ENCODE data around the gene GRAP2.

Gene GRAP2

DNA sequence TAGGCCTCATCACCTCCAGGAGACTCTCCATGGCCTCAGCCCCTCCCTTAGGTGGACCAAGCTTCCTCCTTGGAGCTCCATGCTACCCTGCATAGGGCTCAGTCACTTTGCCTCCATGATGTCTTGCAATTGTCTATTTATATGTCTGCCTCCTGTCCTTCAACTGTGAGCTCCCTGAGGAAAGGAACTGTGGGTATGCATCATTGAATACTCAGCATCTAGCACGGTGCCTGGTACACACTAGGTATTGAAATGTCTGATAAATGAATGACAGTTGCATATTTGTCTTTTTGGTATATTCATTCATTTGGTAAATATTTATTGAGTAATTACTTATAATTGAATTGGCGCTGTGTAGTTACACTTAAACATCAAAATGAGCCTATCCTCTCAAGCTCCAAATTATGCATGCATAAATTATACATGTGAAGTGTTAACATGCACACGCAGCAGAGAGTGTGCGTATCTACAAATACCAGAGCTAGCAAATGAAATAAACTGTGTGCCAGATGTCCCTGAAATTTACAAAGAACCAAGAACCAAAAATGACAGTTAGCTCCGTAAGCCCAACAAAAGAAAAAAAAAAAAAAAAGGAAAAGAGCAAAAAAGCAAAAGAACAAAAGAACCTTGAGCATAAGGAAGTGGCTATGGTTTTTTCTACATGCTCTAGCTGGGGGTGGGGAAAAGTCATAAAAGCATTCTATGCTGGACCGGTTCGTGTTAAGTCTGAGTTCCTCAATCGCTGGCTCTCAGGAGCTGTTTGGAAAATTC is 25.2 kb downstream of the GRAP2 start:
- DNase-seq = no peak

DNA sequence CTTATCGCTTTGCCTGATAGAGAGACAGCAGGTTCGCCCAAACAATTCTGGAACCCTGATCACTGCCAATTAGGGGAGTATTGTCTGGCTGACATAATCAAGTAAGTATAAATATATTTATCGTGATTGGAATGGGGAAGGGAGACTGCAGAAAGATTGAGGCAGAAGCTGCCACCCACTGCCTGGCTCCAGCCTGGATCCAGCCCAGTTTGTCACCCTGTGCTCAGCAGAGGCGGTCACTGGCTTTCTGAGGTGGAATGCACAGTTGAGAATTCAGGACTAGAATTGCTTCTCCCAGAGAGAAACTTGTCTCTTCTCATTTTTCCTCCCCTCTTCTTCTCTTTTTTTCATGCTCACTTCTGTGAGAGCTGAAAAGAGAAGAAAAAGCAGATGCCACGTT is 25.9 kb downstream of the GRAP2 start:
- no peak for DNase-seq

DNA sequence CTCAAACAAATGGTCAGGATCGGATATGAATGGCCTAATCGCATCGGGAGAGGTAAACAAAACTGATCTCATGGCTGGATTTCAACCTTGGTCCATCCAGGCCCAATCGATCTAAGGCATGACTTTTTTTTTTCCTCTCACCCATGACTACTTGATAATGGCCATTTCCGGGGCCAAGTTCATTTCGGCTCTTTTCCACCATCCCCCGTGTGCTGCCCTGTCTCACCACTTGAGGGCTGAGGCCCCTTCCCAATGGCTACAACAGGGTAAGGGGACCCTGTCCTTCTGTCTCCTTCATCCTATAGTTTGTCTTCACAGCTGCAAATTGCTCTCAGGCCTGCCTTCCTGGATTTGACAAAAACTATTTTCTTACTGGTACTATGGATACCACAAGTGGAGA is 26.7 kb downstream of the GRAP2 start:
- peak; percentile 21 for DNase-seq

DNA sequence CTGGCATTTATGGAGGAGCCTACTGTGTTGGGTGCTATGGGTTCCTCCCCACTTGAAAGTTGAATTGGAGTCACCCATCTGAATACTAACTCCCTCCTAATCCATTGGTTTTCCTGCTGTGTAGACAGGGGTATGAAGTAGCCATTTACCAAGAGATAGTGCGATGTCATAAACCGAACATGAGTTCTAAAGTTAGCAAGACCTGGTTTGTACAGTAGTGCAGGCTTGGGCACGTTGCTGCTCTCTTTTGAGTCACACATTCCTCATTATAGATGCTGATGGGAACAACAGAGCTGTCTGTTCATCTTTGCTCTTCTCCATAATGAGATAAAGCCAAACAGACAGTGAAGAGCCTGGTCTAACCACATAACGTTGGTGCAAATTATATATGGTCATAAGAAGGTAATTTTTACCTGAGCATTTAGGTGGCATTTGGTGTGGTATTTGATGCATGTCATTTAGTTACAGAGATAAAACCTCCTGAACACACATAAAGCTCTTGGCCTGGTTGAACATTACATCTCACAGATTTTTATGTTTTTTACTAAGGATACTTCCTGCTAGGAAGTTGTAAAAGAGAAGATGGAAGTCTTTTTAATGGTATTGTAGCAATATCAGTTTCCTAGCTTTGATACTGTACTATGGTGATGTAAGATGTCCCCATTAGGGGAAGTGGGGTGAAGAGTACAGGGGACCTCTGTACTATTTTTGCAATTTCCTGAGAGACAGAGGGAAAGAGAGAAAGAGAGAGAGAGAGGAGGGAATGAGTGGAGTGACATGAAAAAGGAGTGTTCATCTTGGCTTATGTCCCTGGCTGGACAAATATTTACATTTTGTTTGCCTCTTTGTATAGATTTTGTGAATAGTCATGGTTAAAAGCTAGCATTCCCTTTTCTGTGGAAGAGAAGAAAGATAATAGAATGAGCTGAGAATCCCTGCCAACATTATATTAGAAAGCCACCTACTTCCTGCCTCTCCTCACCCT is 27.9 kb downstream of the GRAP2 start:
- no peak for DNase-seq

DNA sequence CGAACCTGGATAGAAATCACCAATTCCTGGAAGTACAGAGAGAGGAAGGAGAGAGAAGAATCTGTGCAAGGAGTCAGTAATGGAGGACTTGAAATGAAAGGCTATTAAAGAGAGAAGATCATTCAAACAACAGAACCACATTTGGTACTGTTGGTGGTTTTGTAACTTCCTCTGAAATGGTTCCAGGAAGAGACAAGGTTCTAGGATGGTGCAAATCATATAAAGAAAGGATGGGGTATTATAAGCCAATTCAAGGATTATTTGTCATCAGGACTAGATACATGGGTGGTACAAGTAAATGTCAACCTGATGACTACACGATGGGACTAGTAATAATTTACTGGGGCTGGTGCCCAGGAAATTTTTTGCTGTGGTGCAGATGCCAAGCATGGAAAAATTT is 30.4 kb downstream of the GRAP2 start:
- DNase-seq = no peak

DNA sequence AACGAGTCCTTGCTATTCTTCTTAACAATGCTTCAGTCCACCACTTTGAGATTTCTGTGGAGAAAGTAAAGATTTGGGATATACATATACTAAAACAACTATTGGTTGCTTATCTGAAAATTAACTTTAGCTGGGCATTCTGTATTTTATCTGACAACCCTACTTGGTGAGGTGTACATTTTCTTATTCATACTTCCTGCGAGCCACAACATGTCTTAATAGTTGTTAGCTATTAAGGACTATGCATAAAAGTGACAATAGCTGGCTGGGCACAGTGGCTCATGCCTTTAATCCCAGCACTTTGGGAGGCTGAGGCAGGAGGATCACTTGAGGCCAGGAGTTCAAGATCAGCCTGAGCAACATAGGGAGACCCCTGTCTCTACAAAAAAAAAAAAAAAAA is 31.3 kb downstream of the GRAP2 start:
- no peak for DNase-seq

DNA sequence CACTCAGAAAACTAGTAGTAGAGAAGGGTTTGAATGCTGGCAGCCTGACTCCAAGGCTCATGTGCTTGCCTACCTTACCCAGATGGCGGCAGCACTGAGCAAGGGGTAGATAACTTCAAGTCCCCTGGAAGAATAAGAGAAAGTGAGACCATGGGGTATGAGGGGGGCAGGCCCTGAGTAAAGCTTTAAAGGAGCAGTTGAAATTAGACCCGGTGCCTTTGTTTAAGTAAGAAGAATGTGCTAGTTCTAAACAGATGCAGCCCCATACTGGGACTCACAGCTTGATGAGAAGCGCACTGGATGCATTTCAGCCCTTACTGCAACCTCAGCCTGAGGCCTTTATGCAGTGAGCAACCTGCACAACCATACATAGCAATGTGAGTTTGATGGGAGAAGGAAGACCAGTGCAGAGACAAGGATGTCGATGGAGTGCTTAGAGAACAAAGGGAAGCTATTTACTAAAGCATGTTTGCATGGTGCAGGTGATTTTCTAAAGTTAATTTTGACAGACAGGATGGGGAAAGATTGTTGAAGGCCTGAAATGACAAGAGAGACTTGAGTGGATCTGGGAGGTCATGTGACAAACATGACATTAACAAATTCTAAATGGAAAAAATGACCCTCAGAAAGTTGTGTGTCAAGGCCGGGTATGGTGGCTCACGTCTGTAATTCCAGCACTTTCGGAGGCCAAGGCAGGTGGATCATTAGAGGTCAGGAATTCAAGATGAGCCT is 32.2 kb downstream of the GRAP2 start:
- peak; percentile 74 for DNase-seq

DNA sequence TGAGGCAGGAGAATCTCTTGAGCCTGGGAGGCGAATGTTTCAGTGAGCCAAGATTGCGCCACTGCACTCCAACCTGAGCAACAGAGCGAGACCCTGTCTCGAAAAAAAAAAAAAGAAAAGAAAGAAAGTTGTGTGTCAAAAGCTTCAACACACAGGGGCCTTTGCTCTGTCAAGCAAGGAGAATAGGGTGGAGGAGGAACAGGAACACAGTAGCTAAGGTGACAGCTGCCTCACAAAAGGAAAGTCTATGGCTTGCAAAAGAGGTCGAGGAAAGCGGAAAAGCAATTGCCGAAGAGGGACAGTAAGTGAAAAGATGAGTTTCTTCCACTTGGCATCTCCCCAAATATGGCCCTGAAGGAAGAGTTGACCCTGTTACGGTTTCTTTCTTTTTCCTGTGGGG is 32.9 kb downstream of the GRAP2 start:
- no peak for DNase-seq

DNA sequence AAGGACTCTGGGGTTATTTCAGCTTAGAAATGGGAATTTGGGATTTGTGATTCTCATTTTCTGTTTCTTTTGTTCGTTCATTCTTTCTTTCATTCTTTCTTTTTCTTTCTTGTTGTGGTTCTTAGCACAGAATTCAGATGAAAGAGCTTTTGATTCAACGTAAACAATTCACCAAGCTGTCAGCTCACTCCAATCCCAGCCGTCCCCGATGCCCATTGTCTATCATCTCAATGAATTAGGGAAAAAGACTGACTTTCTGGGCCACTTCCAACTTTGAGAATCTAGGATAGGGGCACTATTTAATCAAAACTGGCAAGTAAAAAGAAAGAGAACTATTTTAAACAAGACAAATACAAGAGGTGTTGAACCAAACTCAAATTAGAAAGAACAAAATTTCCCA is 34.2 kb downstream of the GRAP2 start:
- no peak for DNase-seq

DNA sequence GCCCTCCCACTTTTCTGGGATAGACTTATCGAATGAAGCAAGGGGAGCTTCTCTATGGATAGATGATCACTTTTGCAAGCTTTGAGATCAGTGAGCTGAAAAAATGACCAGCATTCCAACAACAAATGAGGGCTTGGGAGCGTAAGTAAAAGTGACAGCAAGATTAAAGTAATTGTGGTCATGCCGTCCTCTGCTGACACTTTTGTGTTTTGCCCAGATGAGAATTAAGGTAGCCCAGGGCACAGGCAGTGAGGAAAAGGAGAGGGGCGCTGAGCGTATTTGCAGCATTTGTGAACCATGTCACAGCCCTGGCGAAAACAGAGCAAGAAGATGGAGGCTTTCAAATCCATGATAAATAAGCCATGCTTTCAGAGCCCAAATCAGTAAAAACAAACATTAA is 34.7 kb downstream of the GRAP2 start:
- DNase-seq = no peak

DNA sequence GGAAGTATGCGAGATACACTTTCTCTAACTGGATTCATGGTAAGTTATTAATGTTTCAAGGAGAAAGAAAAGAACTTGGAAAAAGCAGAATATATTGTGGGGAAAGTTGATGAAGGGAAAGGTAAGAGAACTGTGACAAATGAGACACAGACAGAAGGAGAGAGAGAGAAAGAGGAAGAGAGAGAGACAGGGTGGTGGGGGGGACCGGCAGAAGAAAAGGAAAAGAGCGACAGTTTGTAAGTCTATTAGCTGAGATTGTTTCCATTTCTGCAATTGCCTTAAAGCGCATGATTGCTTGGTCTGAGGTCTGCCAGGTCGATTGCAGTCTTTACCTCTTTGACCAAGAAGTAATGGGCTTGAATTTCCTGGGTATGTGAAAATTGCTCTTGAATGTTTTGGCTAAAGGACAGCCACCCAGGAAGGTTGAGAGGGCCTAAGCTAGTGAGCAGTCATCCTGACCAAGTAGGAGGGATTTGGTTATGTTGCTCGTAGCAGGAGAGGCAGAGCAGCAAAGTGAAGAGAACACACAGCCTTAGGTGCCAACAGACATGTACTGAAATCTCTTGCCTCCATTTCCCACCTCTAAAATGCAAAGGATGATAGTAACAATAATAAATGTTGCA is 35.8 kb downstream of the GRAP2 start:
- DNase-seq = no peak

DNA sequence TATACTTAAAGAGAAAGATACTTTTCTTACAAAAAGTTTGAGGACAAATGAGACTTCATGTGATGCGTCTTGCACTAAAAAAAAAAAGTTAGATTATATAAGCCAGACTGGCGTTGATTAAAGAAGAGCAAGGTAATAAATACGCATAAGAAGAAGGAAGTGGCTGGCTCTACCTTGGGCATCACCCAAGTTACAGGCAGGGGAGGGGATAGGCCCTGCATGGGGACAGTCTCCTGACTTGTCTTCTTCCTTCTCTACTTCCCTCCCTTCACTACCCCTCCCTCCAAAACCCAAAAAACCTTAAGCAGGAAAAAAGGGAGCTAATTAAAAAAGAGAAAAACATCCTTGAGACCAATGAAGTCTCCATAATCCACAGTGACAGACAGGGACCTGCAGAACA is 37.0 kb downstream of the GRAP2 start:
- DNase-seq = no peak

DNA sequence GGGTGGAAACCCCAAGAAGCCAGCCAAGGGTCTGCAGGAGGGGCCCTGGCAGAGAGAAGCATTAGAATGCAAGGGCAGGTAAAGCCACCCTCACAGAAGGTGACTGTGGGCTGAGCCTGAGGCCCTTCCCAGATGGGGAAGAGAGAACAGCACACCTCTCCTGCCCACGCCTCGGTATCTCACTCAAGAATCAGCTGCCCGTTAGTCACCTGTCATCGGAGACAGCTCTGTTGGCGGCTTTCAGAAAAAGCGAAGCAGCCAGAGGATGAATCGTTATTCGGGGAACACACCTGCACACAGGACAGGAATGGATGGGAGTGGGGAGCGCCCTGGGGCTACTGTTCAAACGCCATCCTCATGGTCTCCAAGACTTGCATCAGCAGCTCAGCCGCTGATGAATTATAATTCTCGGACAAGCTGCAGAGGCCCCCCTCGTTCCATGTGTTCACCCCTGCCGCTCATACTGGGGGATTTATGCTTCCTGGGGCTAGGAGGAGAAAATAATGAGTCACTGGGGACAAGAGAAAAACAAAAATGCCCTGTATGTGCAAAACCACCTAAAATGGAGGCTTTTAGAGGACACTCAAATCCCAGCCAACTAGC is 37.7 kb downstream of the GRAP2 start:
- DNase-seq = no peak

DNA sequence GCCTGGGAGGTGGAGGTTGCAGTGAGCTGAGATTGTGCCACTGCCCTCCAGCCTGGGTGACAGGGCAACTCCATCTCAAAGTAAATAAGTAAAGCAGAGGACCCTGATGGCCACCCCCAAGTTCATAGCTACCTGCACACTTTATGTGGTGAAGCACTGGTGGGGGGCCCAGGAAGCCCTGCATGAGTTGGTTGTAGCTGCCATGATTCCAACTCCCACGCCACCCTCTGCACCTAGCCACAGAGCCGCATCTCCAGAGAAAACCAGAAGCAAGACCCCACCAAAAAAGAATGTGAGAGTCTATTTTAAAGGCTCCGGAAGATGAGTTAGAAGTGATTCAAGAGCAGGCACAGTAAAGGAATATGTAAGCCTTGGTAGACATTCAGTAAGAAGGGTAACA is 38.9 kb downstream of the GRAP2 start:
- no peak for DNase-seq

DNA sequence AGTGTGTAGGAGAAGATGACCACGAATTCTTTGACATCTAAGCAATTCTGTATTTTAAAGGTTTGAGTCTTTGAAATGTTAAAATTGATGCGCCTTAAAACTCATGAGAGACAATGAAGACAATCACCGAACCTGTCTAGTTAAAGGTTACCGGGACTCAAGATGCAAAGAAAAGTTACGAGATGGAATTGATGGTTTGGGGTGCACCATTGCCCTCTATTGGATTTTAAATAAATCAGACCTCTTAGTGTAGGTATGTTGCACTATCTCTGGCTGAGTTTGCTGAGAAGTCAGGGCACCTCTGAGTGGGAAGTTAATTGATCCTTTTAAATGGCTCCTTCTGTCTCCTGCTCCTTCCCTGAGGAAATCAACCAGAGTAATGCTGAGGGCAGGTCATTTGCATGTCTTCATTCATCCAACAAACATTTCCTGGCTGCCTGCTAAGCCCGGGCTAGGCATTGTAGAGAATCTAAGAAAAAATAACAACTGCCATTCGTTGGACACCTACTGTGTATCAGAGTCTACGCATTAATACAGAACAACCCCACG is 39.9 kb downstream of the GRAP2 start:
- peak; percentile 13 for DNase-seq

DNA sequence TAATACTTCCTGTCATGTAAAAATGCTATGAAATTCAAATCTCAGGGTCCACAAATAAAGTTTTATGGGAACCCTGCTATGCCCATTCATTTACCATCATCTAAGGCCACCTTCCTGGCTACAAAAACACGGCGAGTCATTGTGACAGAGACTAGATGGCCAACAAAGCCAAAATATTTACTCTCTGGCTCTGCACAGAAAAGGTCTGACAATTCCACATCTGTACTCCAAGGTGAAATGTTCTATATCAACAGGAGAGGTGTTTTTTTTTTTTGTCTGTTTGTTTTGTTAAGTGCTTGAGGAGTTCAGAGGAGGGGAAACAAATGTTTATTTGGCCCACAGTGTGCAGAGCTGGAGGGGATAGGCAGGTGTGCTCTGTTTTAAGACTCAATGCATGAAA is 40.7 kb downstream of the GRAP2 start:
- DNase-seq = no peak

DNA sequence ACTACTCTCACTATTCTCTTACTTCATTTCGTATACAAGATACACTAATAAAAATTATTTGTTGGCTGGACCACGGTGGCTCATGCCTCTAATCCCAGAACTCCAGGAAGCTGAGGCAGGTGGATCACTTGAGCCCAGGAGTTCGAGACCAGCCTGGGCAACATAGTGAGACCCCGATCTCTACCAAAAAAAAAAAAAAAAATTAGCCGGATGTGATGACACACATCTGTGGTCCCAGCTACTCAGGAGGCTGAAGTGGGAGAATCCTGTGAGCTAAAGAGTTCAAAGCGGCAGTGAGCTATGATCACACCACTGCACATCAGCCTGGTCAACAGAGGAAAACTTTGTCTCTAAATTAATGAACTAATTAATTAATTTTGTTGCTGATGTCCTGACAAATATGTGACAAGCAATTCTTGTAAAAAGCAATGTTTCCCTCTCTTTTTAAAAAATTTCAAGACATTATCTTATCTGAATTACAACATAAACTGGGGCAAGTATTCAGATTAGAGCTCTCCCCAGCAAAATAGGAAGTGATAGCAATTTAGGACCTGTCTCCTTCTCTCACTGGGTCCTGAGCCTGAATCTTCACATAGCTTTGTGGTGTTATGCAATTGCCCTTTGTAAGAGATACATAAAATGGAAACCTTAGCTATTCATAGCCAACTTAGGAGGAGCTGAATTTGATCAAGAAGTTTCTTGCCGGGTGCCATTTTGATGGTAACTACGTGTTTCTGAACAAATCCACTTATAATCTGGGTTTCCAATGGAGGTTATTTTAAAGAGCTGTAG is 41.8 kb downstream of the GRAP2 start:
- no peak for DNase-seq

DNA sequence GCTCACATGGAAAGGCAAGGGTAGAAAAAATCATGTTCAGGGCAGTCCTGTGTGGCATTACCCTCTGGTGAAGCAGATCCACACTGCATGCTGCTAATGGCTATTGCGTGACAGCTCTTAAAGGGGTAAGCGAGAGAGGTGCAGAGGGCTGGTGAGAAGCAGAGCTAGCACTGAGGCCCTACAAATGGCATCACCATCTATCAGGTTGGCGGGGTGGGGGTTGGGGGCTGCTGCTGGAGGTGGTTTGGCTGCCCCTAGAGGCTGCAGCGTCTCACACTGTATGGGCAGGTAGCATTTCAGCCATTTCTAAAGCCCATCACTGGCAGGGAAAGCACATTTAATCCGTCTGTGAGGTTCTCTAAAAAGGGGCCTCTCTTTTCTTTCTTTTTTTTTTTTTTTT is 42.5 kb downstream of the GRAP2 start:
- peak; percentile 71 for DNase-seq

DNA sequence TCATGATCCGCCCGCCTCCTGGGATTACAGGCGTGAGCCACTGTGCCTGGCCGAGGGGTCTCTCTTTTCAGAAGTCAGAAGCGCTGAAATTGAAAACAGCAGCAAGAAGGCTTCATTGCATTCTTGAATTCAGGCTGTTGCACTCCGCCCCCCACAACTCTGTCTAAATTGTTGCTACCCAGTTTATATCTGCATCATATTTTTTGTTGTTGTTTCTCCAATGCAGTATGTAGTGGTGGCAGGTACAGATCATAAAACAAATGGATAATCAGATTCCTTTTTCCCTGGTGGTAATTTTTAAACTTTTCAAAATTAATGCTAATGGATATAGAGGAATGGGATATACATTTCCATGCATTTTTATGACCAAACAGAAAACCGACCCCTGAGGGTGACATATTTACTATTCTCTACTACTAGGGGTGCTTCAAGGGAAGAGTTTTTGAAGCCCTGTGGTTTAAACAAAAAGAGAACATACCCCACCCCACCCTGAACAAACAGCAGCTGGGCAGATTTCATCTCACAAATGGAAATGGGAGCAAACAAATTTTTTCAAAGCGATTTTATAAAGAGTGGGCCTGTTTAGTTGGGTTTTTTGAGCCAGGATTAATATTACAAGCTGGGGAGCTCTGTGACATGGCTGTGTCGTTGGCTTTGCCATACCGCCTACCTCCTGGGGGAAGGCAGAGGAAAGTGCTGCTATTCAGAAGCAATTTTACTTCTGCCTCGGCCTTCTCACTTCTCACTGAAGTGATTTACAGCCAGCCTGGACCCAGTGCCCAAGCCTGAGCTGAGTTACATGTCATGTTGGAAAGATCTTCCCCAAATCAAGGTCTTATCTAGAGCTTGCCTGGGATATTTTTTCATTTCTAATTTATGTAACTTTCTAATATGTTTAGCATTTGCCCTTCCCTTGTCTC is 43.3 kb downstream of the GRAP2 start:
- no peak for DNase-seq

DNA sequence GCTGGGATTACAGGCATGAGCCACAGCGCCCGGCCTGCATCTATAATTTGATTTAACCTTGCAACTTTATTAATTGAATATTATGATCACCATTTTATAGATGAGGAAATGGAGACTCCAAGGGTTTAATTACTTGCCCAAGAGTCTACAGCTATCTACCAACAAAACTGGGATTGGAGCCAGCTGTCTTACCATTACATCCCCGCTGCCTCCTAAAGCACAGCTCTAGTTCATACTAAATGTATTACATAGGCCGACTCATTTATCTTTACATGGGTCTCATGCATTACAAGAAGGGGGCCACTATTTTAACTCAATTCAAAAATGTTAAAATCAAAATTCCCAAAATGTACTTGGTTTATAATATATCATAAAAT is 45.2 kb downstream of the GRAP2 start:
- DNase-seq = no peak

Data from NCI-H82 (cell line).